ENCODE data around the gene MAN2B1. TPM values are rescaled to one million over a fixed set of nuclear protein-coding genes. Genes with fewer than 3 reads are reported as not detected.

The MAN2B1 gene
- polyA plus RNA-seq, 2 donors = 22.6 to 26.6 TPM

DNA sequence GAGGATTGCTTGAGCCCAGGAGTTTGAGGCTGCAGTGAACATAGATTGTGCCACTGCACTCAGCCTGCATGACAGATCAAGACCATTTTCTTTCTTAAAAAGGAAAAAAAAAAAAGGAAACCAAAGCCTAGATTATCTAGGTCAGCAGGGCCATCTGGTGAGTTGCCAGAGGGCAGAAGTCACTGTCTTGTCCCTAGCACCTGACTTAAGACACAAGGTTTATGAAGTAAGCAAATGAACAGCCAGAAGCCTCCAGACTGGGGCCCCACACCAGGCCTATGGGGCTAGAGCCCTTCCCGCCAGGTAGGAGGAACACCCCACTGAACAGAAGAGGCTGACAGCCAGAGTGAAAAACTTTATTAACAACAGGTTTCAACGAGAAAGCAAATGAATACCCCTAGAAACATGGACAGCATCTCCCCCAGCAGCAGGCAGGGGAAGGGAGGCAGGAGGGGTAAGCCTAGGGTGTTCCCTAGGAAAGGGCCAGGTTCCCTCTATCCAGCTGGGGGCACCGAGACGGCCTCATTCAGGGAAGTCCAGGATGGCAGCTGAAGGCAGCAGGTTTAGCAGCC, 1.3 kb upstream of the MAN2B1 start:
- Histone ChIP-seq H3K36me3 (ENCODE audit: control insufficient read depth in 2 of 2, insufficient read depth in 2 of 2, low read length in 1 of 2) (peaks cover 0 to 19% of the 10 kb centered on the region in 2 donors), H3K4me3 (ENCODE audit: low read depth in 1 of 2, low read length in 2 of 2) (no peak overlapping the region), H3K27me3 (ENCODE audit: control insufficient read depth in 1 of 2, insufficient read depth in 2 of 2, low read length in 2 of 2) (no peaks in the 10 kb centered on the region), H3K9me3 (ENCODE audit: control insufficient read depth in 2 of 2, insufficient read depth in 1 of 2, low read depth in 1 of 2, low read length in 1 of 2) (no peaks in the 10 kb centered on the region), H3K4me1 (ENCODE audit: control insufficient read depth in 2 of 2, insufficient read depth in 2 of 2, low read length in 1 of 2) (peaks cover 21 to 25% of the 10 kb centered on the region in 2 donors), H3K27ac (ENCODE audit: low read depth in 2 of 2, low read length in 1 of 2) (peak overlapping the region in 1 of 2 donors; percentile 36)
- 74 to 85% methylated on average over 4 of the region's 4 CpGs for WGBS, 2 donors

DNA sequence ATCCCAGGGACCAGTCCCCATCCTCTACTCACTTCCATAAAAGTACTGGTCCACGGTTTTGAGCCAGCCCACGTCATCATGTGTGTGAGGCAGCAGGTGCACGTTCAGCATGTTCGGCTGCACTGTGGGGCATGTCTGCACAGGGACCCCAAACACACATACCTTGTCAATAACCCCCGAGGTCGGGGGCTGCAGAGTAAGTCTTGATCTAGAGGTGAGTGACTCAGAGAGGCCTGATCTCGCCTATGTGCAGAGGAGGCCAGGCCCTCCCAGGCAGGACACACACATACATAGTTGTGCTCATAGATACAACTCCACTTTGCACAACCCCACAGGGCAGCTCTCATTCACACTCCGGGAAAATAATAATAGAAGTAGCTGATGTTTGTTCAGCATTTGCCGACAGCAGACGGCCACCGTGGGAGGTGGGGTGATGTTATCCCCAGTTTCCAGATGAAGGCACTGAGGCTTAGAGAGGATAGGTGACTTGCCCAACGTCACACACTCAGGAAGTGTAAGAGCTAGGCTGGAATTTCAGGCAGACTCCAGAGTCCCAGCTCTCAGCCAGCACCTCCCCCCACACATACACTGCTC, 774 bp downstream of the MAN2B1 start:
- peak overlapping the region; percentile 88 to 92 for H3K4me3 ChIP-seq (ENCODE audit: low read depth in 1 of 2, low read length in 2 of 2)
- no peaks in the 10 kb centered on the region for H3K27me3 ChIP-seq (ENCODE audit: control insufficient read depth in 1 of 2, insufficient read depth in 2 of 2, low read length in 2 of 2)
- H3K36me3 ChIP-seq (ENCODE audit: control insufficient read depth in 2 of 2, insufficient read depth in 2 of 2, low read length in 1 of 2) = peaks cover 0 to 22% of the 10 kb centered on the region in 2 donors
- H3K9me3 ChIP-seq (ENCODE audit: control insufficient read depth in 2 of 2, insufficient read depth in 1 of 2, low read depth in 1 of 2, low read length in 1 of 2) = no peaks in the 10 kb centered on the region
- peaks cover 21 to 25% of the 10 kb centered on the region in 2 donors for H3K4me1 ChIP-seq (ENCODE audit: control insufficient read depth in 2 of 2, insufficient read depth in 2 of 2, low read length in 1 of 2)
- H3K27ac ChIP-seq (ENCODE audit: low read depth in 2 of 2, low read length in 1 of 2) = peak overlapping the region in 1 of 2 donors; percentile 74
- WGBS, 2 donors = 33 to 37% methylated on average over 12 of the region's 12 CpGs

DNA sequence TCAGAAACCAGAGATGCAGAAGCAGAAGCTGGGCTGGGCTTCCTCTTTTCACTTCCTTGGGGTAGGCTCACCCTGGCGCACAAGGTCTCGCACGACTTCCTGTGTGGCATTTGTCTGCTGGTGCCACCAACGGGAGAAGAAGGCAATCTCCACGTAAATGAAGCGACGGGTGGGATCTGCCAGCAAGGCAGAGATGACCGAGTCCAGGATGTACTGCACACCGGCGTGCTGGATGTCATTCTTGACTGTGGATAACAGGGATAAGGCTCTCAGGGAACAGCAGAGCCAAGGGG, 1.3 kb downstream of the MAN2B1 start:
- Histone ChIP-seq H3K36me3 (ENCODE audit: control insufficient read depth in 2 of 2, insufficient read depth in 2 of 2, low read length in 1 of 2) (peaks cover 0 to 22% of the 10 kb centered on the region in 2 donors), H3K9me3 (ENCODE audit: control insufficient read depth in 2 of 2, insufficient read depth in 1 of 2, low read depth in 1 of 2, low read length in 1 of 2) (no peaks in the 10 kb centered on the region), H3K4me3 (ENCODE audit: low read depth in 1 of 2, low read length in 2 of 2) (peak overlapping the region in 1 of 2 donors; percentile 92), H3K27me3 (ENCODE audit: control insufficient read depth in 1 of 2, insufficient read depth in 2 of 2, low read length in 2 of 2) (no peaks in the 10 kb centered on the region), H3K27ac (ENCODE audit: low read depth in 2 of 2, low read length in 1 of 2) (no peak overlapping the region), H3K4me1 (ENCODE audit: control insufficient read depth in 2 of 2, insufficient read depth in 2 of 2, low read length in 1 of 2) (peaks cover 16 to 21% of the 10 kb centered on the region in 2 donors)
- WGBS, 2 donors = 76 to 77% methylated on average over 10 of the region's 10 CpGs

DNA sequence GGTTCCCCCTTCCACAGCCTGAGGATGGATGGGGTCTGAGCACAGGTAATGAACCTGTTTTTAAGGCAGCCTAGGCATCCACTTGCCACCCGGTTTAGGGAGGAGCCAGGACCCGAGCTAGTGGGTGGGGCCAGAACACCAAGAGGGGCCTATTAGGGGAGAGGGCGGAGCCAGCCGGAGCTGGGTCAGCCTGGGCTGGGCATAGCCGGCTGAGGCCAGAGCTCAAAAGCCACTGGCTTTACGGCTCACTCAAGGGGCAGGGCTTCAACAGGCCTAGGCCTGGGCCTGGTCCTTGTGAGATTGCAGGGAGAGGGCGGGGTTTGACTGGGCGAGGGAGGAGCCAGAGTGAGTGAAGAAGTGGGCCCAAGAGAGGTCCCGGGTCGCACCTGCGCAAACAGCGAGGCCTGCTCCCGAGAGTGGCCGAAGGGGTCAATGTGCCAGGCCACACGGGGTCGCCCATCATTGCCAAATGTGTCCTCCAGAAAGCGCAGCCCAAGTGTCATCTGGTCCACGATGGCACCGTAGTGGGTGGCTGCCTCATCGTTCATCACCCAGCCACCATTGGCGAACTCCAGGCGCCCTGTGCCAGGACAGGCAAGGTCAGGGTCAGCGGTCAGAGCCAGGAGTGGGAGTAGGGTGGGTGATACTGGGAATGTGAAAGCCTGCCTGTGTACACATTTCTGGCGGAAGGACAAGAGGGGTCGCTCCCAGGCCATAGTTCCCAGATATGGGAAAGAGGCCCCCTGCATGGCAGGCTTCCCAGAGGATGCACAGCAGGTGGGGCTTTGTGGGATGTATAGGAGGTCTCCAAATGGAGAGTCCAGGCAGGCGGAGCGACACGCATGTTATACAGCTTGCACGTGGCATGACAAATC, 1.9 kb downstream of the MAN2B1 start:
- H3K27ac ChIP-seq (ENCODE audit: low read depth in 2 of 2, low read length in 1 of 2) = peak overlapping the region in 1 of 2 donors; percentile 22
- H3K36me3 ChIP-seq (ENCODE audit: control insufficient read depth in 2 of 2, insufficient read depth in 2 of 2, low read length in 1 of 2) = peaks cover 0 to 25% of the 10 kb centered on the region in 2 donors
- H3K27me3 ChIP-seq (ENCODE audit: control insufficient read depth in 1 of 2, insufficient read depth in 2 of 2, low read length in 2 of 2) = no peaks in the 10 kb centered on the region
- peak overlapping the region in 1 of 2 donors; percentile 2 for H3K4me3 ChIP-seq (ENCODE audit: low read depth in 1 of 2, low read length in 2 of 2)
- peaks cover 14 to 20% of the 10 kb centered on the region in 2 donors for H3K4me1 ChIP-seq (ENCODE audit: control insufficient read depth in 2 of 2, insufficient read depth in 2 of 2, low read length in 1 of 2)
- no peaks in the 10 kb centered on the region for H3K9me3 ChIP-seq (ENCODE audit: control insufficient read depth in 2 of 2, insufficient read depth in 1 of 2, low read depth in 1 of 2, low read length in 1 of 2)
- WGBS, 2 donors = 86 to 87% methylated on average over 29 of the region's 29 CpGs

DNA sequence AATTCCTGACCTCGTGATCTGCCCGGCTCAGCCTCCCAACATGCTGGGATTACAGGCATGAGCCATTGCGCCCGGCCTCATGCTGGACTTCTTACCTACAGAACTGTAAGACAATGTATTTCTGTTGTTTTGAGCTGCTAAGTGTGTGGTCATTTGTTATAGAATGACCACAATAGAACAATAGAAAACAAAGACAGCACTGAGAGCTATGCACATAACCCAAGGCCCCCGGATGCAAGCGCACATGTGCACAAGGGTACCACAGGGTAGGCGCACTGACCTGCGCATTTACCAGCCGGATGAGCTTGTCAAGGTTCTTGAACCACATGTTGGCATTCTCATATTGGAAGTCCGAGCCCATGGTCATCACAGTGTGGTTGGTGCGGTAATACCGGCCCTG, 5.6 kb downstream of the MAN2B1 start:
- no peak overlapping the region for H3K27ac ChIP-seq (ENCODE audit: low read depth in 2 of 2, low read length in 1 of 2)
- peaks cover 0 to 34% of the 10 kb centered on the region in 2 donors for H3K36me3 ChIP-seq (ENCODE audit: control insufficient read depth in 2 of 2, insufficient read depth in 2 of 2, low read length in 1 of 2)
- H3K4me1 ChIP-seq (ENCODE audit: control insufficient read depth in 2 of 2, insufficient read depth in 2 of 2, low read length in 1 of 2) = peaks cover 2 to 6% of the 10 kb centered on the region in 2 donors
- no peaks in the 10 kb centered on the region for H3K27me3 ChIP-seq (ENCODE audit: control insufficient read depth in 1 of 2, insufficient read depth in 2 of 2, low read length in 2 of 2)
- no peak overlapping the region for H3K4me3 ChIP-seq (ENCODE audit: low read depth in 1 of 2, low read length in 2 of 2)
- no peaks in the 10 kb centered on the region for H3K9me3 ChIP-seq (ENCODE audit: control insufficient read depth in 2 of 2, insufficient read depth in 1 of 2, low read depth in 1 of 2, low read length in 1 of 2)
- 93 to 94% methylated on average over 12 of the region's 12 CpGs for WGBS, 2 donors

DNA sequence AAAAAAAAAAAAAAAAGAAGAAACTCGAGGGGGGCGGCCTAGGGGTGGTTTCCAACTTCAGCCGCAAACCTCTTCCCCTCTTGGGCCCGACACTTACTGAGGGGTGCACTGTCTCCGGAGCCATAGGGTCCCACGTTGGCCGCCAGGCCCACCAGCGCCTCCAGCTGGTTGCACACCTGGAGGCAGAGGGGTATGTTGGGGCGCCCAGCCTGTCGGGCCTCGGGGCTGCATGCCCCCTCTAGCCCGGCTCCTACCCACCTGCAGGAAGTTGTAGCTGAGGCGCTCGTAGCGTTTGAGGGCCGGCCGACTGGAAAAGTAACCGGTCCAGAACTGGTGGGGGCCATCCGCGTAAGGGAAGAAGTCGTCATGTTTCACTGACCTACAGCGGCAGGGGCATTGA, 8.6 kb downstream of the MAN2B1 start:
- Histone ChIP-seq H3K27me3 (ENCODE audit: control insufficient read depth in 1 of 2, insufficient read depth in 2 of 2, low read length in 2 of 2) (no peaks in the 10 kb centered on the region), H3K4me3 (ENCODE audit: low read depth in 1 of 2, low read length in 2 of 2) (no peak overlapping the region), H3K36me3 (ENCODE audit: control insufficient read depth in 2 of 2, insufficient read depth in 2 of 2, low read length in 1 of 2) (peaks cover 9 to 28% of the 10 kb centered on the region in 2 donors), H3K4me1 (ENCODE audit: control insufficient read depth in 2 of 2, insufficient read depth in 2 of 2, low read length in 1 of 2) (no peaks in the 10 kb centered on the region), H3K27ac (ENCODE audit: low read depth in 2 of 2, low read length in 1 of 2) (no peak overlapping the region), H3K9me3 (ENCODE audit: control insufficient read depth in 2 of 2, insufficient read depth in 1 of 2, low read depth in 1 of 2, low read length in 1 of 2) (no peaks in the 10 kb centered on the region)
- 93 to 97% methylated on average over 22 of the region's 22 CpGs for WGBS, 2 donors

DNA sequence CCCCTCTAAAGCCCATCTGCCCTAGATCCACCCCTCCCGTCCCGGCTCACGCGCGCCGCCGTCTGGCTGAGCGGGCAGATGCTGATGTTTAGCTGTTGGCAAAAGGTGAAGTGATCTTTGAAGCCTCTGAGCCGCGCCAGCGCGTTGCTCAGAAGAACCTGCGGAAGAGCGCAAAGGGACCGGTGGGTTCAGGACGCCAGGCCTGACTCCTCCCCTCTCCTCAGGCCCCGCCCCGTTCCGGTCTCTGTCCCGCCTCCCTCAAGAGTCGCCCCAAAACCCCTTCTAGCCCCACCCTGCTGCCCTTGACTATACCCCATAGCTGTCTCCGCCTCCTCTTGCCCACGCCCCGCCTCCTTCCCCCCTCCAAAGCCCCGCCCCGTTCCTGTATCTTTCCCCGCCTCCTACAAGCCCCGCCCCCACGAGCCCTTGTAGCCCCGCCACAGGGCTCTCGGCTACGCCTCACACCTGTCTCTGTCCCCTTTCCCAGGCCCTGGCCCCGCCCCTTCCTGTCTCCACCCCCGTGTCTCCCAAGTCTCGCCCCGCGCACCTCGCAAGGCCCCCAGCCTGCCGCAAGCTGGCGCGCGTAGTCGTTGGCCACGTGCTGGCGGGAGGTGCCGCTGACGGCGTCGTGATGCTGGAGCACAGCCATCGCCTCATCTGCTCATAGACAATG, 9.5 kb downstream of the MAN2B1 start:
- no peak overlapping the region for H3K4me3 ChIP-seq (ENCODE audit: low read depth in 1 of 2, low read length in 2 of 2)
- H3K27ac ChIP-seq (ENCODE audit: low read depth in 2 of 2, low read length in 1 of 2) = no peak overlapping the region
- no peaks in the 10 kb centered on the region for H3K9me3 ChIP-seq (ENCODE audit: control insufficient read depth in 2 of 2, insufficient read depth in 1 of 2, low read depth in 1 of 2, low read length in 1 of 2)
- 69 to 75% methylated on average over 48 to 50 of the region's 50 CpGs for WGBS, 2 donors
- peaks cover 9 to 30% of the 10 kb centered on the region in 2 donors for H3K36me3 ChIP-seq (ENCODE audit: control insufficient read depth in 2 of 2, insufficient read depth in 2 of 2, low read length in 1 of 2)
- no peaks in the 10 kb centered on the region for H3K4me1 ChIP-seq (ENCODE audit: control insufficient read depth in 2 of 2, insufficient read depth in 2 of 2, low read length in 1 of 2)
- no peaks in the 10 kb centered on the region for H3K27me3 ChIP-seq (ENCODE audit: control insufficient read depth in 1 of 2, insufficient read depth in 2 of 2, low read length in 2 of 2)

DNA sequence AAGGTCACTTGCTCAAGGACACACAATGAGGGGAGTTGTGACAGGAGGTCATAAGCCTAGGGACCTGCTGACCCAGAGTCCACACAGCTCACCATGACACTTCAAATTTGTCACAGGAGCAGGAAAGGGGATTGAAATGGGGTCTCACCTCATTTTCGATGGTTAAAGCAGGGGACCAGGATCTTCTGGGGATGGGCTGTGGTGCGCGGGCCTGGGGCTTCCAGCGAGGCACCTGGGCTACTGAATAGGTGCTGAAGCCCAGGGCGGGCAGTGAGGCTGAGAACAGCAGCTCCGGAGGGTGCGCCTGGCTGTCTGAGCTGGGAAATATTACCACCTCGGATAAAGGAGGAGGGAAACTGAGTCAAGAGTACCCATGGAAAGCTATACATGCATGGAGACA, 11.0 kb downstream of the MAN2B1 start:
- H3K36me3 ChIP-seq (ENCODE audit: control insufficient read depth in 2 of 2, insufficient read depth in 2 of 2, low read length in 1 of 2) = peaks cover 9 to 24% of the 10 kb centered on the region in 2 donors
- H3K4me1 ChIP-seq (ENCODE audit: control insufficient read depth in 2 of 2, insufficient read depth in 2 of 2, low read length in 1 of 2) = no peaks in the 10 kb centered on the region
- no peak overlapping the region for H3K27ac ChIP-seq (ENCODE audit: low read depth in 2 of 2, low read length in 1 of 2)
- H3K27me3 ChIP-seq (ENCODE audit: control insufficient read depth in 1 of 2, insufficient read depth in 2 of 2, low read length in 2 of 2) = no peaks in the 10 kb centered on the region
- no peak overlapping the region for H3K4me3 ChIP-seq (ENCODE audit: low read depth in 1 of 2, low read length in 2 of 2)
- no peaks in the 10 kb centered on the region for H3K9me3 ChIP-seq (ENCODE audit: control insufficient read depth in 2 of 2, insufficient read depth in 1 of 2, low read depth in 1 of 2, low read length in 1 of 2)
- WGBS, 2 donors = 94 to 96% methylated on average over 8 of the region's 8 CpGs

DNA sequence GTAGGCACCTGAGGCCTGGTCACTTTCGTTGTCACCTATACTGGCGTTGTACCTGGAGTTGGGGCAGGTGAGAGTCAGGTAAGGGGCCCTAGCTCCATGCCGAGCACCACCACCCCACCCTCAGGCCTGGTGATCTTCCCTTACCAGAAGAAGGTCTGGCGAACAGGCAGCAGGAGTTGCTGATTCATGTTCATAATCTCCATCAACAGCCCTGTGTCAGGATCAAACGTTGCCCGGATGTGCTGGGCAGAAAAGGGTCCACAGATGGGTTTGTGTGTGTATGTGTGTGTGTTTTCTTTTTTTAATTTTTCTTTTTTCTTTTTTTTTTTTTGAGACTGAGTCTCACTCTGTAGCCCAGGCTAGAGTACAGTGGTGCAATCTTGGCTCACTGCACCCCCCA, 14.3 kb downstream of the MAN2B1 start:
- Histone ChIP-seq H3K36me3 (ENCODE audit: control insufficient read depth in 2 of 2, insufficient read depth in 2 of 2, low read length in 1 of 2) (peaks cover 9 to 12% of the 10 kb centered on the region in 2 donors), H3K4me3 (ENCODE audit: low read depth in 1 of 2, low read length in 2 of 2) (no peak overlapping the region)
- WGBS, 2 donors = 91 to 92% methylated on average over 6 of the region's 6 CpGs

More for the DNA sequence above, 14.3 kb downstream of the MAN2B1 start:
- H3K9me3 ChIP-seq (ENCODE audit: control insufficient read depth in 2 of 2, insufficient read depth in 1 of 2, low read depth in 1 of 2, low read length in 1 of 2) = no peaks in the 10 kb centered on the region
- no peak overlapping the region for H3K27ac ChIP-seq (ENCODE audit: low read depth in 2 of 2, low read length in 1 of 2)
- H3K4me1 ChIP-seq (ENCODE audit: control insufficient read depth in 2 of 2, insufficient read depth in 2 of 2, low read length in 1 of 2) = peaks cover 5 to 7% of the 10 kb centered on the region in 2 donors
- H3K27me3 ChIP-seq (ENCODE audit: control insufficient read depth in 1 of 2, insufficient read depth in 2 of 2, low read length in 2 of 2) = no peaks in the 10 kb centered on the region
